Measurements from ENCODE around the gene DNM1.
"Not testable (repeated sequence)": the region's sequence is repeated elsewhere in the genome, so short reads cannot be mapped to it uniquely, and the experiment has no call there.

The DNM1 gene

GRCh38 chr9:128178806-128179431 lies 24.3 kb upstream of the DNM1 start:
- H3K9me3 ChIP-seq (ENCODE audit: control insufficient read depth, insufficient read depth, low read length): no peaks in the 10 kb centered on the region
- no peak overlapping the region for H3K4me3 ChIP-seq (ENCODE audit: low read length)
- no peaks in the 10 kb centered on the region for H3K27me3 ChIP-seq (ENCODE audit: control insufficient read depth, insufficient read depth, low read length)
- H3K27ac ChIP-seq (ENCODE audit: low read length): no peak overlapping the region
- no CpG with 5 or more reads among the region's 11 CpGs for WGBS (ENCODE audit: insufficient coverage, insufficient read length)
- peaks cover 31% of the 10 kb centered on the region for H3K36me3 ChIP-seq (ENCODE audit: control insufficient read depth, insufficient read depth, low read length)
- no peak for DNase-seq (ENCODE audit: low read depth, low spot score)
- H3K4me1 ChIP-seq (ENCODE audit: control insufficient read depth, insufficient read depth, low read length): no peaks in the 10 kb centered on the region

GRCh38 chr9:128180001-128180400 lies 23.2 kb upstream of the DNM1 start:
- WGBS (ENCODE audit: insufficient coverage, insufficient read length): no CpG with 5 or more reads among the region's 8 CpGs
- Histone ChIP-seq H3K4me1 (ENCODE audit: control insufficient read depth, insufficient read depth, low read length) (no peaks in the 10 kb centered on the region), H3K4me3 (ENCODE audit: low read length) (no peak overlapping the region), H3K36me3 (ENCODE audit: control insufficient read depth, insufficient read depth, low read length) (peaks cover 31% of the 10 kb centered on the region), H3K27ac (ENCODE audit: low read length) (no peak overlapping the region), H3K9me3 (ENCODE audit: control insufficient read depth, insufficient read depth, low read length) (no peaks in the 10 kb centered on the region), H3K27me3 (ENCODE audit: control insufficient read depth, insufficient read depth, low read length) (no peaks in the 10 kb centered on the region)
- no peak for DNase-seq (ENCODE audit: low read depth, low spot score)

- Histone ChIP-seq H3K9me3 (ENCODE audit: control insufficient read depth, insufficient read depth, low read length) (no peaks in the 10 kb centered on the region), H3K36me3 (ENCODE audit: control insufficient read depth, insufficient read depth, low read length) (peaks cover 33% of the 10 kb centered on the region), H3K27ac (ENCODE audit: low read length) (no peak overlapping the region), H3K4me3 (ENCODE audit: low read length) (no peak overlapping the region), H3K4me1 (ENCODE audit: control insufficient read depth, insufficient read depth, low read length) (no peaks in the 10 kb centered on the region), H3K27me3 (ENCODE audit: control insufficient read depth, insufficient read depth, low read length) (no peaks in the 10 kb centered on the region)
- WGBS (ENCODE audit: insufficient coverage, insufficient read length): no CpG with 5 or more reads among the region's 8 CpGs
- DNase-seq (ENCODE audit: low read depth, low spot score): no peak
Observed at GRCh38 chr9:128180447-128180846, 22.7 kb upstream of the DNM1 start.

- peaks cover 28% of the 10 kb centered on the region for H3K36me3 ChIP-seq (ENCODE audit: control insufficient read depth, insufficient read depth, low read length)
- DNase-seq (ENCODE audit: low read depth, low spot score): not testable (repeated sequence)
- no CpG with 5 or more reads among the region's 12 CpGs for WGBS (ENCODE audit: insufficient coverage, insufficient read length)
Observed at GRCh38 chr9:128181480-128181879, 21.7 kb upstream of the DNM1 start.

GRCh38 chr9:128182893-128183588 lies 20.1 kb upstream of the DNM1 start:
- H3K9me3 ChIP-seq (ENCODE audit: control insufficient read depth, insufficient read depth, low read length): no peaks in the 10 kb centered on the region
- no CpG with 5 or more reads among the region's 12 CpGs for WGBS (ENCODE audit: insufficient coverage, insufficient read length)
- no peak for DNase-seq (ENCODE audit: low read depth, low spot score)
- H3K27ac ChIP-seq (ENCODE audit: low read length): no peak overlapping the region
- no peaks in the 10 kb centered on the region for H3K27me3 ChIP-seq (ENCODE audit: control insufficient read depth, insufficient read depth, low read length)
- H3K4me1 ChIP-seq (ENCODE audit: control insufficient read depth, insufficient read depth, low read length): no peaks in the 10 kb centered on the region
- peaks cover 23% of the 10 kb centered on the region for H3K36me3 ChIP-seq (ENCODE audit: control insufficient read depth, insufficient read depth, low read length)
- H3K4me3 ChIP-seq (ENCODE audit: low read length): no peak overlapping the region

More at GRCh38 chr9:128181480-128181879, 21.7 kb upstream of the DNM1 start:
- H3K27me3 ChIP-seq (ENCODE audit: control insufficient read depth, insufficient read depth, low read length); H3K4me1 ChIP-seq (ENCODE audit: control insufficient read depth, insufficient read depth, low read length); H3K9me3 ChIP-seq (ENCODE audit: control insufficient read depth, insufficient read depth, low read length); H3K4me3 ChIP-seq (ENCODE audit: low read length); H3K27ac ChIP-seq (ENCODE audit: low read length): not testable (repeated sequence)

GRCh38 chr9:128185979-128186965 lies 16.9 kb upstream of the DNM1 start:
- Histone ChIP-seq H3K4me3 (ENCODE audit: low read length) (no peak overlapping the region), H3K9me3 (ENCODE audit: control insufficient read depth, insufficient read depth, low read length) (no peaks in the 10 kb centered on the region), H3K4me1 (ENCODE audit: control insufficient read depth, insufficient read depth, low read length) (peaks cover 2% of the 10 kb centered on the region; the same call in 1 of the 2 replicates), H3K36me3 (ENCODE audit: control insufficient read depth, insufficient read depth, low read length) (peaks cover 4% of the 10 kb centered on the region; the same call in 1 of the 2 replicates), H3K27me3 (ENCODE audit: control insufficient read depth, insufficient read depth, low read length) (no peaks in the 10 kb centered on the region), H3K27ac (ENCODE audit: low read length) (no peak overlapping the region)
- WGBS (ENCODE audit: insufficient coverage, insufficient read length): no CpG with 5 or more reads among the region's 11 CpGs
- no peak for DNase-seq (ENCODE audit: low read depth, low spot score)

GRCh38 chr9:128187361-128187760 lies 15.8 kb upstream of the DNM1 start:
- WGBS (ENCODE audit: insufficient coverage, insufficient read length): no CpG with 5 or more reads among the region's 2 CpGs

GRCh38 chr9:128188209-128188608 lies 15.0 kb upstream of the DNM1 start:
- no CpG with 5 or more reads among the region's 1 CpG for WGBS (ENCODE audit: insufficient coverage, insufficient read length)
- Histone ChIP-seq H3K4me3 (ENCODE audit: low read length) (no peak overlapping the region), H3K27me3 (ENCODE audit: control insufficient read depth, insufficient read depth, low read length) (no peaks in the 10 kb centered on the region), H3K36me3 (ENCODE audit: control insufficient read depth, insufficient read depth, low read length) (peaks cover 4% of the 10 kb centered on the region; the same call in 1 of the 2 replicates), H3K9me3 (ENCODE audit: control insufficient read depth, insufficient read depth, low read length) (no peaks in the 10 kb centered on the region), H3K4me1 (ENCODE audit: control insufficient read depth, insufficient read depth, low read length) (peaks cover 2% of the 10 kb centered on the region; the same call in 1 of the 2 replicates), H3K27ac (ENCODE audit: low read length) (no peak overlapping the region)
- no peak for DNase-seq (ENCODE audit: low read depth, low spot score)

More at GRCh38 chr9:128187361-128187760, 15.8 kb upstream of the DNM1 start:
- Histone ChIP-seq H3K4me1 (ENCODE audit: control insufficient read depth, insufficient read depth, low read length) (peaks cover 2% of the 10 kb centered on the region; the same call in 1 of the 2 replicates), H3K27ac (ENCODE audit: low read length) (no peak overlapping the region), H3K9me3 (ENCODE audit: control insufficient read depth, insufficient read depth, low read length) (no peaks in the 10 kb centered on the region), H3K36me3 (ENCODE audit: control insufficient read depth, insufficient read depth, low read length) (peaks cover 4% of the 10 kb centered on the region; the same call in 1 of the 2 replicates), H3K4me3 (ENCODE audit: low read length) (no peak overlapping the region), H3K27me3 (ENCODE audit: control insufficient read depth, insufficient read depth, low read length) (no peaks in the 10 kb centered on the region)
- no peak for DNase-seq (ENCODE audit: low read depth, low spot score)

GRCh38 chr9:128190013-128190412 lies 13.2 kb upstream of the DNM1 start:
- DNase-seq (ENCODE audit: low read depth, low spot score): no peak
- Histone ChIP-seq H3K4me3 (ENCODE audit: low read length) (no peak overlapping the region), H3K27ac (ENCODE audit: low read length) (no peak overlapping the region)

More at GRCh38 chr9:128190013-128190412, 13.2 kb upstream of the DNM1 start:
- no CpG with 5 or more reads among the region's 2 CpGs for WGBS (ENCODE audit: insufficient coverage, insufficient read length)
- no peaks in the 10 kb centered on the region for H3K9me3 ChIP-seq (ENCODE audit: control insufficient read depth, insufficient read depth, low read length)
- no peaks in the 10 kb centered on the region for H3K27me3 ChIP-seq (ENCODE audit: control insufficient read depth, insufficient read depth, low read length)
- peaks cover 4% of the 10 kb centered on the region; the same call in 1 of the 2 replicates for H3K36me3 ChIP-seq (ENCODE audit: control insufficient read depth, insufficient read depth, low read length)
- peaks cover 2% of the 10 kb centered on the region; the same call in 1 of the 2 replicates for H3K4me1 ChIP-seq (ENCODE audit: control insufficient read depth, insufficient read depth, low read length)

Measured in iPS DF 6.9 (cell line).